ENCODE results near the gene C5orf52.
"Not testable (repeated sequence)": the region's sequence is repeated elsewhere in the genome, so short reads cannot be mapped to it uniquely, and the experiment has no call there.

C5orf52 gene

GRCh38 chr5:157669701-157670097 lies 1.6 kb upstream of the C5orf52 start:
- no peaks in the 10 kb centered on the region for H3K36me3 ChIP-seq (ENCODE audit: insufficient read depth, low read length)
- no peaks in the 10 kb centered on the region for H3K9me3 ChIP-seq (ENCODE audit: low read depth, low read length)
- TF ChIP-seq EZH2 (IDR thresholded peaks at IDR 0.05) (no peak), POLR2AphosphoS5 (IDR thresholded peaks at IDR 0.05; ENCODE audit: borderline replicate concordance, low read depth, low read length) (no peak), FOXP2 (optimal IDR thresholded peaks at IDR 0.05; ENCODE audit: control extremely low read depth, extremely low read length, insufficient read depth) (no peak)
- H3K27ac ChIP-seq: no peak overlapping the region
- no peak overlapping the region for H3K4me3 ChIP-seq
- H3K9ac ChIP-seq (ENCODE audit: insufficient read length): no peak overlapping the region
- DNase-seq (ENCODE audit: low read depth, low spot score): no peak

- no peak for DNase-seq (ENCODE audit: low read depth, low spot score)
- Histone ChIP-seq H3K9me3 (ENCODE audit: low read depth, low read length) (no peaks in the 10 kb centered on the region), H3K36me3 (ENCODE audit: insufficient read depth, low read length) (no peaks in the 10 kb centered on the region), H3K27ac (no peak overlapping the region), H3K4me3 (no peak overlapping the region), H3K9ac (ENCODE audit: insufficient read length) (no peak overlapping the region)
- TF ChIP-seq EZH2 (IDR thresholded peaks at IDR 0.05) (no peak), FOXP2 (optimal IDR thresholded peaks at IDR 0.05; ENCODE audit: control extremely low read depth, extremely low read length, insufficient read depth) (no peak), POLR2AphosphoS5 (IDR thresholded peaks at IDR 0.05; ENCODE audit: borderline replicate concordance, low read depth, low read length) (no peak)
These were observed 428 bp downstream of the C5orf52 start for GRCh38 chr5:157671592-157672330.

- DNase-seq (ENCODE audit: low read depth, low spot score): no peak
- no peak overlapping the region for H3K9ac ChIP-seq (ENCODE audit: insufficient read length)
- no peaks in the 10 kb centered on the region for H3K9me3 ChIP-seq (ENCODE audit: low read depth, low read length)
- no peak overlapping the region for H3K4me3 ChIP-seq
- no peaks in the 10 kb centered on the region for H3K36me3 ChIP-seq (ENCODE audit: insufficient read depth, low read length)
- no peak overlapping the region for H3K27ac ChIP-seq
- TF ChIP-seq EZH2 (IDR thresholded peaks at IDR 0.05) (no peak), POLR2AphosphoS5 (IDR thresholded peaks at IDR 0.05; ENCODE audit: borderline replicate concordance, low read depth, low read length) (no peak), FOXP2 (optimal IDR thresholded peaks at IDR 0.05; ENCODE audit: control extremely low read depth, extremely low read length, insufficient read depth) (no peak)
These were observed 1.6 kb downstream of the C5orf52 start for GRCh38 chr5:157672976-157673375.

DNA sequence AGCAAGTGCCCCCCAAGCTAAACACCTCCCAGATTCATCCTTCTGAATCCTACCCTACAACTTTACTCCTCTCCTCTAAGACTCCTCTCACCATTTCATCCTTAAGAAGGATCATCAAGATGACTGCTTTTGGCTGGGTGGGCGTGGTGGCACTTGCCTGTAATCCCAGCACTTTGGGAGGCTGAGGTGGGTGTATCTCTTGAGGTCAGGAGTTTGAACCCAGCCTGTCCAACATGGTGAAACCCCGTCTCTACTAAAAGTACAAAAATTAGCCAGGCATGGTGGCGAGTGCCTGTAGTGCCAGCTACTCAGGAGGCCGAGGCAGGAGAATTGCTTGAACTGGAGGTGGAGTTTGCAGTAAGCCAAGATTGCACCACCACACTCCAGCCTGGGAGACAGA lies 3.0 kb downstream of the C5orf52 start:
- H3K4me3 ChIP-seq; H3K9me3 ChIP-seq (ENCODE audit: low read depth, low read length); H3K36me3 ChIP-seq (ENCODE audit: insufficient read depth, low read length); H3K27ac ChIP-seq; DNase-seq (ENCODE audit: low read depth, low spot score); H3K9ac ChIP-seq (ENCODE audit: insufficient read length): not testable (repeated sequence)

DNA sequence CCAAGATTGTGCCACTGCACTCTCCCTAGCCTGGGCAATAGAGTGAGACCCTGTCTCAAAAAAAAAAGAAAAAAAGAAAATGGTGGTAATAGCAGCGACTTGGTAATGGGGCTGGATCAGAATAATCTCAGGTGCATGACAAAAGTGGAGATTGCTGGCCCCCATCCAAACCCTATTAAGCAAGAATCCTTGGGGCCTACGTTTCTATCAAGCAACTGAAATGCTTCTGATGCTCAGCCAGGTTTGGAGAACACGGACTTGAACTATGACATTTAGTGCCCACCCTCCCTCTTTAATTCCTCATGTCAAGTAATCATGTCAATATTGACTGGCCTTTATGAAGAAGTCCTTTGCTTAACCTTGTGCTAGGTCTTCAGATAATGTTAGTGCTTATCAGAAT lies 6.6 kb downstream of the C5orf52 start:
- no peak for DNase-seq (ENCODE audit: low read depth, low spot score)
- TF ChIP-seq EZH2 (IDR thresholded peaks at IDR 0.05) (no peak), POLR2AphosphoS5 (IDR thresholded peaks at IDR 0.05; ENCODE audit: borderline replicate concordance, low read depth, low read length) (no peak), FOXP2 (optimal IDR thresholded peaks at IDR 0.05; ENCODE audit: control extremely low read depth, extremely low read length, insufficient read depth) (no peak)

DNA sequence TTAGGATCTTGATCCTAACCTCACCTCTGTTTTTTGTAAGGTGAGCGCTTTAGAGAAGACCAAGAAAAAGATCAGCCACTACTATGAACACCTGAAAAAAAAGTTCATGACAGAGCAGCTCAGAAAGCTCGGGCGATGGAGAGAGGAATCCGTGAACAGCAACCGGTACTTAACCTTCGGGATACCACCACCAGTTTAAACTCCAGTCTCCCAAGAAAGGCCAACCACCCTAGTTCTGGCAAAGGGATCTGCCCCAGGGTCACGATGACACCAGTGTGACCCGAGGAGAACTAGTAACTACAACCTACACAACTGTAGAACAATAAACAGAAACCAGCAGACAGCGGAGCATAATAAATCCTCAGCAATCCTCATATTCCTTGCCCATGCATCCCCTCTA lies 8.5 kb downstream of the C5orf52 start:
- TF ChIP-seq EZH2 (IDR thresholded peaks at IDR 0.05) (no peak), POLR2AphosphoS5 (IDR thresholded peaks at IDR 0.05; ENCODE audit: borderline replicate concordance, low read depth, low read length) (no peak), FOXP2 (optimal IDR thresholded peaks at IDR 0.05; ENCODE audit: control extremely low read depth, extremely low read length, insufficient read depth) (no peak)
- H3K27ac ChIP-seq: no peak overlapping the region

More for the DNA sequence above, 6.6 kb downstream of the C5orf52 start:
- Histone ChIP-seq H3K9me3 (ENCODE audit: low read depth, low read length) (no peaks in the 10 kb centered on the region), H3K27ac (no peak overlapping the region), H3K4me3 (no peak overlapping the region), H3K36me3 (ENCODE audit: insufficient read depth, low read length) (no peaks in the 10 kb centered on the region), H3K9ac (ENCODE audit: insufficient read length) (no peak overlapping the region)

DNA sequence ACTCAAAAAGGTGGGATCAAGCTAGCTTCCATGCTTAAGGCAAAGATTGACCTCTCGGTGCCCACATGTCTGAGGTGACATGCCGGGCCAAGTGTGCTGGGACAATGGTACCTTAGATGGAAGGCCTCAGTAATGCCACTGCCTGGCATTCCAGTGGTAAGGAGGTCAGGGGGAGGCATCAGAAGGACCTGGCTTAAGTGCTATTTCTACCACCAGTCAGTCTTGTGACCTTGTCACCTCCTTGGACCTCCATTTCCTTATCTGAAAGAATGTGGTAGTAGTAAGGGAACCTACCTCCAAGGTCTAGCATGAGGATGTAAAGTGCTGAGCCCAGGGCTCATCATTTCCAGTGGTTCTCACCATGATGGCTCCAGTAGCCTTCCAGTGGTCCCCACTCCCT lies 8.9 kb downstream of the C5orf52 start:
- H3K36me3 ChIP-seq (ENCODE audit: insufficient read depth, low read length): no peaks in the 10 kb centered on the region
- H3K4me3 ChIP-seq: no peak overlapping the region
- no peak overlapping the region for H3K27ac ChIP-seq
- TF ChIP-seq POLR2AphosphoS5 (IDR thresholded peaks at IDR 0.05; ENCODE audit: borderline replicate concordance, low read depth, low read length) (no peak), FOXP2 (optimal IDR thresholded peaks at IDR 0.05; ENCODE audit: control extremely low read depth, extremely low read length, insufficient read depth) (no peak), EZH2 (IDR thresholded peaks at IDR 0.05) (no peak)
- no peaks in the 10 kb centered on the region for H3K9me3 ChIP-seq (ENCODE audit: low read depth, low read length)
- H3K9ac ChIP-seq (ENCODE audit: insufficient read length): no peak overlapping the region
- DNase-seq (ENCODE audit: low read depth, low spot score): no peak

More for the DNA sequence above, 8.5 kb downstream of the C5orf52 start:
- H3K9me3 ChIP-seq (ENCODE audit: low read depth, low read length): no peaks in the 10 kb centered on the region
- no peak overlapping the region for H3K9ac ChIP-seq (ENCODE audit: insufficient read length)
- H3K36me3 ChIP-seq (ENCODE audit: insufficient read depth, low read length): no peaks in the 10 kb centered on the region
- no peak for DNase-seq (ENCODE audit: low read depth, low spot score)
- H3K4me3 ChIP-seq: no peak overlapping the region

- H3K9ac ChIP-seq (ENCODE audit: insufficient read length): no peak overlapping the region
- TF ChIP-seq EZH2 (IDR thresholded peaks at IDR 0.05) (no peak), POLR2AphosphoS5 (IDR thresholded peaks at IDR 0.05; ENCODE audit: borderline replicate concordance, low read depth, low read length) (no peak), FOXP2 (optimal IDR thresholded peaks at IDR 0.05; ENCODE audit: control extremely low read depth, extremely low read length, insufficient read depth) (no peak)
- H3K4me3 ChIP-seq: no peak overlapping the region
- no peak overlapping the region for H3K27ac ChIP-seq
- no peak for DNase-seq (ENCODE audit: low read depth, low spot score)
- no peaks in the 10 kb centered on the region for H3K36me3 ChIP-seq (ENCODE audit: insufficient read depth, low read length)
- H3K9me3 ChIP-seq (ENCODE audit: low read depth, low read length): no peaks in the 10 kb centered on the region
These were observed 9.7 kb downstream of the C5orf52 start for GRCh38 chr5:157681048-157681447.

DNA sequence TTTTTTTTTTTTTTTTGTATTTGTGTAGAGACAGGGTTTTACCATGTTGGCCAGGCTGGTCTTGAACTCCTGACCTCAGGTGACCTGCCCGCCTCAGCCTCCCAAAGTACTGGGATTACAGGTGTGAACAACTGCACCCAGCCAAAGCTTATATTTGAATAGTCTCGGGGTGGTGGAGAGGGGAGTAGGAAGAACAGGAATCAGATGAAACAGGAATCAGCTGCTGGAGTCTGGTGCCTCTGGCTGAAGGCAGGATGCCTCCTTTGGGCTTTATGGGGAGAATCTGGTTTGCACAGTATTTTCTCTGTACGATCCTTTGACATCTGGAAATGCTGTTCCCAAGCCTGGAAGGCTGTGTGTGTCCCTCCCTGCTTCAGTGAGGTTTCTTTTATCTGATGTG lies 10.9 kb downstream of the C5orf52 start:
- TF ChIP-seq FOXP2 (optimal IDR thresholded peaks at IDR 0.05; ENCODE audit: control extremely low read depth, extremely low read length, insufficient read depth) (no peak), EZH2 (IDR thresholded peaks at IDR 0.05) (no peak), POLR2AphosphoS5 (IDR thresholded peaks at IDR 0.05; ENCODE audit: borderline replicate concordance, low read depth, low read length) (no peak)
- no peak for DNase-seq (ENCODE audit: low read depth, low spot score)
- Histone ChIP-seq H3K4me3 (no peak overlapping the region), H3K9ac (ENCODE audit: insufficient read length) (no peak overlapping the region), H3K36me3 (ENCODE audit: insufficient read depth, low read length) (no peaks in the 10 kb centered on the region), H3K27ac (no peak overlapping the region), H3K9me3 (ENCODE audit: low read depth, low read length) (no peaks in the 10 kb centered on the region)

DNA sequence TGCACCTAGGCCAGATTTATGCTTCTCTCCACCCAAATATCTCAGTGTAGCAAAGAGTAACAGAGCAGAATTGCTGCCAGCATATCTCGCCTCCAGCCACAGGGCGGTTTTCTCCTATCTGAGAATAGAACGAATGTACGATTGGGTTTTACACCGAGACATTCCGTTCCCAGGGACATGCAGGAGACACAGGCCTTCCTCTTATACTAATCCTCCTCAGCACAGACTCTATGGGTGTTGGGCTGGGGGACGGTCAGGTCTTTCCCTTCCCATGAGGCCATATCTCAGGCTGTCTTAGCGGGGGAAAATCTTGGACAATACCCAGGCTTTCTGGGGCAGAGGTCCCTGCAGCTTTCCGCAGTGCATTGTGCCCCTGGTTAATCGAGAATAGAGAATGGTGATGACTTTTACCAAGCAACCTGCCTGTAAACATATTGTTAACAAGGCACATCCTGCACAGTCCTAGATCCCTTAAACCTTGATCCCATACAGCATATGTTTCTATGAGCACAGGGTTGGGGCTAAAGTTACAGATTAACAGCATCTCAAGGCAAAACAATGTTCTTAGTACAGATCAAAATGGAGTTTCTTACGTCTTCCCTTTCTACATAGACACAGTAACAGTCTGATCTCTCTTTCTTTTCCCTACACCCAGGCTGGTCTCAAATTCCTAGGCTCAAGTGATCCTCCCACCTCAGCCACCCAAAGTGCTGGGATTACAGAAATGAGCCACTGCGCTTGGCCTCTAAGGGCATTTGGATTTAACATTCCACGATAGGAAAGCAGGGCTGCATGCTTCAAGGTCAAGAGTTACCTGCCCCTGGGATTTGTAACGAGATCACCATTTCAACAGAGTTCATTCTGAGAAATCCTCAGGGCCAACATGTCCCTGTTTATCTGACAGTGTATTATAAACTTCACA lies 15.2 kb downstream of the C5orf52 start:
- H3K27ac ChIP-seq; H3K9me3 ChIP-seq (ENCODE audit: low read depth, low read length); H3K9ac ChIP-seq (ENCODE audit: insufficient read length); H3K4me3 ChIP-seq; H3K36me3 ChIP-seq (ENCODE audit: insufficient read depth, low read length); DNase-seq (ENCODE audit: low read depth, low spot score): not testable (repeated sequence)

Measured in SK-N-MC (cell line).